CD14-positive monocyte (primary cell): Measurements from ENCODE around the gene UROC1. TPM values are rescaled to one million over a fixed set of nuclear protein-coding genes. Genes with fewer than 3 reads are reported as not detected.

Source experiments
- DNase-seq, 3 donors: peaks; one replicate each; pipeline ENCODE4 v3.0.0-alpha.2; 2011 to 2022
- H2AFZ ChIP-seq: 2 replicates; pipeline ENCODE4 v1.6.0; 2012; ENCODE audit warnings: mild to moderate bottlenecking, low read depth, low read length, inconsistent platforms; ENCODE audit not compliant: insufficient read depth, poor library complexity, severe bottlenecking
- H3K27ac ChIP-seq, 2 donors: 1 replicate in 1 of 2; 2 replicates in 1 of 2; pipeline ENCODE4 v1.5.1; 2012 to 2013; ENCODE audit warnings: low read length in 2 of 2, control low read depth in 1 of 2, inconsistent platforms in 1 of 2, low read depth in 1 of 2, mild to moderate bottlenecking in 1 of 2
- H3K27me3 ChIP-seq, 2 donors: one replicate each; pipeline versions ENCODE4 v1.6.0 to v1.6.1; 2011 to 2013; ENCODE audit warnings: low read length in 2 of 2; ENCODE audit not compliant: control insufficient read depth in 2 of 2, insufficient read depth in 2 of 2
- H3K36me3 ChIP-seq, 2 donors: replicated peaks in 1 of 2; 1 replicate in 1 of 2; 2 replicates in 1 of 2; pipeline versions ENCODE4 v1.5.1 to v1.6.1; 2012 to 2013; ENCODE audit warnings: low read length in 2 of 2, control low read depth in 1 of 2, inconsistent platforms in 1 of 2, mild to moderate bottlenecking in 1 of 2; ENCODE audit not compliant: insufficient read depth in 2 of 2, control insufficient read depth in 1 of 2
- H3K4me1 ChIP-seq, 2 donors: 1 replicate in 1 of 2; 2 replicates in 1 of 2; pipeline versions ENCODE4 v1.5.1 to v1.6.1; 2012 to 2013; ENCODE audit warnings: low read length in 2 of 2, control low read depth in 1 of 2, inconsistent platforms in 1 of 2, mild to moderate bottlenecking in 1 of 2, moderate library complexity in 1 of 2; ENCODE audit not compliant: insufficient read depth in 2 of 2, control insufficient read depth in 1 of 2
- H3K4me2 ChIP-seq: replicated peaks from 2 replicates; pipeline ENCODE3; 2012; ENCODE audit warnings: low read length, moderate library complexity, mild to moderate bottlenecking; ENCODE audit not compliant: poor library complexity, severe bottlenecking; ENCODE audit errors: extremely low read depth
- H3K4me3 ChIP-seq, 3 experiments: fragments of 200-600 bp in 1 of 3; sonication (generic) in 1 of 3; replicated peaks in 1 of 3; 1 replicate in 2 of 3; 2 replicates in 1 of 3; pipeline ENCODE4 v1.5.1; 2011 to 2013; ENCODE audit warnings: low read length in 3 of 3, mild to moderate bottlenecking in 3 of 3, control low read depth in 2 of 3, low read depth in 2 of 3, inconsistent platforms in 1 of 3, moderate library complexity in 1 of 3
- H3K79me2 ChIP-seq: 2 replicates; pipeline ENCODE4 v1.6.0; 2012; ENCODE audit warnings: mild to moderate bottlenecking, control low read depth, inconsistent platforms, low read length, moderate library complexity; ENCODE audit not compliant: insufficient read depth
- H3K9ac ChIP-seq: 2 replicates; pipeline ENCODE4 v1.6.0; 2017; ENCODE audit warnings: low read length, mild to moderate bottlenecking; ENCODE audit not compliant: insufficient read depth, poor library complexity, severe bottlenecking
- H3K9me3 ChIP-seq, 2 donors: replicated peaks in 1 of 2; 1 replicate in 1 of 2; 2 replicates in 1 of 2; pipeline versions ENCODE4 v1.5.1 to v1.6.1; 2012 to 2013; ENCODE audit warnings: low read length in 2 of 2, control low read depth in 1 of 2; ENCODE audit not compliant: control insufficient read depth in 1 of 2, insufficient read depth in 1 of 2
- H4K20me1 ChIP-seq: 2 replicates; pipeline ENCODE4 v1.6.0; 2012; ENCODE audit warnings: mild to moderate bottlenecking, low read length, control low read depth, moderate library complexity; ENCODE audit not compliant: insufficient read depth
- H3K27ac Mint-ChIP-seq, 7 donors: one replicate each; pipeline ENCODE4 v1.8.0; 2020; ENCODE audit warnings: mild to moderate bottlenecking in 7 of 7, mixed read lengths in 7 of 7, moderate library complexity in 6 of 7, inconsistent platforms in 2 of 7
- H3K27me3 Mint-ChIP-seq, 3 donors: one replicate each; pipeline ENCODE4 v1.8.0; 2021 to 2022; ENCODE audit warnings: low read depth in 3 of 3, mild to moderate bottlenecking in 3 of 3, mixed read lengths in 3 of 3, moderate library complexity in 3 of 3, inconsistent platforms in 1 of 3
- H3K36me3 Mint-ChIP-seq, 2 donors: one replicate each; pipeline ENCODE4 v1.8.0; 2020; ENCODE audit warnings: mixed read lengths in 2 of 2, inconsistent platforms in 1 of 2, mild to moderate bottlenecking in 1 of 2
- H3K4me1 Mint-ChIP-seq: one replicate; pipeline ENCODE4 v1.8.0; 2020; ENCODE audit warnings: mild to moderate bottlenecking, mixed read lengths
- H3K4me3 Mint-ChIP-seq, 2 donors: one replicate each; pipeline ENCODE4 v1.8.0; 2020; ENCODE audit warnings: mild to moderate bottlenecking in 2 of 2, mixed read lengths in 2 of 2, moderate library complexity in 1 of 2
- H3K9me3 Mint-ChIP-seq, 7 donors: one replicate each; pipeline ENCODE4 v1.8.0; 2020 to 2022; ENCODE audit warnings: mixed read lengths in 7 of 7, mild to moderate bottlenecking in 6 of 7, moderate library complexity in 6 of 7, inconsistent platforms in 2 of 7
- CTCF ChIP-seq: fragments of 200-600 bp; IDR thresholded peaks from one replicate; pipeline ENCODE4 v1.8.0; 2022; ENCODE audit warnings: antibody characterized with exemption, mild to moderate bottlenecking
- WGBS: methylation state at CpG from one replicate; pipeline ENCODE4 v1.1.5; 2013; ENCODE audit warnings: missing lambda C conversion rate; ENCODE audit not compliant: insufficient coverage; 5-methylcytosine and 5-hydroxymethylcytosine counted together
- intact Hi-C, 2 donors: fragments of 100-400 bp; cut with micrococcal nuclease; formaldehyde crosslinking; loops; one replicate each; pipeline versions ENCODE4 v1.15.0 to v1.15.1; 2023
- polyA plus RNA-seq, 3 donors: library from polyadenylated mRNA; depleted of rRNA in 1 of 3; unstranded in 2 of 3; stranded (reverse) in 1 of 3; fragments of 300-500 nt in 2 of 3; fragments of >200 nt in 1 of 3; fragmentation: Illumina TruSeq in 2 of 3; gene quantifications; 1 replicate in 2 of 3; 2 replicates in 1 of 3; pipeline ENCODE4 v1.2.3, GENCODE V29; 2012 to 2021

UROC1 gene
- polyA plus RNA-seq, 3 donors, result not detected

- no peak overlapping the region for H3K4me3 ChIP-seq
- Mint-ChIP-seq H3K4me1 (peaks cover 9% of the 10 kb centered on the region), H3K4me3 (no peak overlapping the region), H3K9me3 (peaks cover 0 to 2% (median 0%) of the 10 kb centered on the region in 7 donors), H3K27ac (no peak overlapping the region), H3K36me3 (no peaks in the 10 kb centered on the region), H3K27me3 (peaks cover 0 to 3% (median 2%) of the 10 kb centered on the region in 3 donors)
- no peaks in the 10 kb centered on the region for H4K20me1 ChIP-seq
- no peaks in the 10 kb centered on the region for H3K27me3 ChIP-seq
- intact Hi-C loops, result no loop called here
- no peaks in the 10 kb centered on the region for H3K79me2 ChIP-seq
- H3K9me3 ChIP-seq, result no peaks in the 10 kb centered on the region
- no peaks in the 10 kb centered on the region for H3K36me3 ChIP-seq
- TF ChIP-seq CTCF, result no peak
- H3K27ac ChIP-seq, result no peak overlapping the region
- DNase-seq, result no peak
- no peak overlapping the region for H2AFZ ChIP-seq
- no peak overlapping the region for H3K4me2 ChIP-seq
- WGBS, result 81% methylated on average over 15 of the region's 15 CpGs
- H3K9ac ChIP-seq, result no peak overlapping the region
- peaks cover 6 to 8% of the 10 kb centered on the region in 2 donors for H3K4me1 ChIP-seq
Measured at GRCh38 chr3:126482503-126483255, 34.9 kb downstream of the UROC1 start.

- no peaks in the 10 kb centered on the region for H4K20me1 ChIP-seq
- H3K9ac ChIP-seq, result no peak overlapping the region
- Mint-ChIP-seq H3K4me3 (no peak overlapping the region), H3K9me3 (peaks cover 0 to 2% (median 0%) of the 10 kb centered on the region in 7 donors), H3K36me3 (no peaks in the 10 kb centered on the region), H3K27me3 (peaks cover 0 to 3% (median under 1%) of the 10 kb centered on the region in 3 donors), H3K4me1 (peaks cover 6% of the 10 kb centered on the region), H3K27ac (no peak overlapping the region)
- H3K9me3 ChIP-seq, result no peaks in the 10 kb centered on the region
- no peak overlapping the region for H3K4me3 ChIP-seq
- peaks cover 2 to 3% of the 10 kb centered on the region in 2 donors for H3K4me1 ChIP-seq
- DNase-seq, result no peak
- H3K27me3 ChIP-seq, result no peaks in the 10 kb centered on the region
- no peaks in the 10 kb centered on the region for H3K36me3 ChIP-seq
- intact Hi-C loops, result no loop called here
- TF ChIP-seq CTCF, result no peak
- 94% methylated on average over 16 of the region's 16 CpGs for WGBS
- H2AFZ ChIP-seq, result no peak overlapping the region
- no peak overlapping the region for H3K4me2 ChIP-seq
- H3K79me2 ChIP-seq, result no peaks in the 10 kb centered on the region
- H3K27ac ChIP-seq, result no peak overlapping the region
Measured at GRCh38 chr3:126481808-126482502, 35.6 kb downstream of the UROC1 start.
